B cell (primary cell): ENCODE measurements around the gene C5. TPM values are rescaled to one million over a fixed set of nuclear protein-coding genes. Genes with fewer than 3 reads are reported as not detected.

Source experiments
- ATAC-seq: fragments of 200-7000 bp; cut with Tn5 transposase; one replicate; pipeline ENCODE4 v1.10.0; 2021; ENCODE audit warnings: low read depth, mild to moderate bottlenecking, moderate number of reproducible peaks, moderate library complexity
- CTCF ChIA-PET: fragments of 350-600 bp; sonication (Branson Sonifier 250); formaldehyde crosslinking; loops from one replicate; lab custom pipeline; 2021; ENCODE audit warnings: antibody characterized with exemption, inconsistent platforms; lab: Charles Lee
- POLR2A ChIA-PET: fragments of 350-600 bp; sonication (Branson Sonifier 250); formaldehyde crosslinking; loops from one replicate; lab custom pipeline; 2021; ENCODE audit warnings: antibody characterized with exemption; lab: Charles Lee
- DNase-seq: peaks from one replicate; pipeline ENCODE4 v3.0.0; 2013
- H2AFZ ChIP-seq: 2 replicates; pipeline ENCODE4 v1.6.1; 2012; ENCODE audit warnings: mild to moderate bottlenecking, low read depth, low read length; ENCODE audit not compliant: insufficient read depth, poor library complexity, severe bottlenecking
- H3K27ac ChIP-seq, 2 donors: 1 replicate in 1 of 2; 2 replicates in 1 of 2; pipeline ENCODE4 v1.5.1; 2012 to 2013; ENCODE audit warnings: low read length in 2 of 2, mild to moderate bottlenecking in 2 of 2, moderate library complexity in 1 of 2
- H3K27me3 ChIP-seq, 4 experiments: fragments of 200-600 bp in 1 of 4; sonication (generic) in 1 of 4; replicated peaks in 1 of 4; 1 replicate in 2 of 4; 2 replicates in 2 of 4; pipeline versions ENCODE4 v1.6.1 to v1.7.0; 2013 to 2016; ENCODE audit warnings: low read length in 3 of 4, mild to moderate bottlenecking in 2 of 4, mixed read lengths in 1 of 4, moderate library complexity in 1 of 4; ENCODE audit not compliant: insufficient read depth in 4 of 4, control insufficient read depth in 3 of 4; ENCODE audit errors: control extremely low read depth in 1 of 4
- H3K36me3 ChIP-seq, 2 experiments: replicated peaks in 1 of 2; 1 replicate in 1 of 2; 2 replicates in 1 of 2; pipeline versions ENCODE4 v1.6.1 to v1.7.1; 2013; ENCODE audit warnings: low read length in 1 of 2; ENCODE audit not compliant: insufficient read depth in 2 of 2, control insufficient read depth in 1 of 2; ENCODE audit errors: control extremely low read depth in 1 of 2, extremely low read depth in 1 of 2
- H3K4me1 ChIP-seq, 2 donors: fragments of 200-600 bp in 1 of 2; sonication (generic) in 1 of 2; 1 replicate in 1 of 2; 2 replicates in 1 of 2; pipeline versions ENCODE4 v1.5.1 to v1.6.1; 2013 to 2017; ENCODE audit warnings: low read length in 2 of 2; ENCODE audit not compliant: control insufficient read depth in 2 of 2, insufficient read depth in 2 of 2
- H3K4me2 ChIP-seq: replicated peaks from 2 replicates; pipeline ENCODE3; 2012; ENCODE audit warnings: mild to moderate bottlenecking, low read depth, low read length; ENCODE audit not compliant: poor library complexity, severe bottlenecking
- H3K4me3 ChIP-seq, 5 experiments: fragments of 200-600 bp in 1 of 5; sonication (generic) in 1 of 5; 1 replicate in 3 of 5; 2 replicates in 2 of 5; pipeline versions ENCODE4 v1.5.1 to v1.7.0; 2011 to 2016; ENCODE audit warnings: low read length in 4 of 5, mild to moderate bottlenecking in 4 of 5, low read depth in 2 of 5, control low read depth in 1 of 5, moderate library complexity in 1 of 5; ENCODE audit not compliant: insufficient read depth in 1 of 5; ENCODE audit errors: control extremely low read depth in 1 of 5, extremely low read depth in 1 of 5
- H3K79me2 ChIP-seq: fragments of 200-600 bp; sonication (generic); one replicate; pipeline ENCODE4 v1.6.0; 2016; ENCODE audit warnings: low read length; ENCODE audit not compliant: control insufficient read depth, insufficient read depth
- H3K9ac ChIP-seq: fragments of 200-600 bp; sonication (generic); 2 replicates; pipeline ENCODE4 v1.6.1; 2017; ENCODE audit warnings: mild to moderate bottlenecking, low read length, moderate library complexity
- H3K9me3 ChIP-seq, 3 donors: one replicate each; pipeline versions ENCODE4 v1.6.1 to v1.7.1; 2013; ENCODE audit warnings: low read length in 2 of 3; ENCODE audit not compliant: control insufficient read depth in 2 of 3, insufficient read depth in 1 of 3; ENCODE audit errors: control extremely low read depth in 1 of 3
- H4K20me1 ChIP-seq: 2 replicates; pipeline ENCODE4 v1.6.0; 2012; ENCODE audit warnings: mild to moderate bottlenecking, low read length; ENCODE audit not compliant: insufficient read depth, control insufficient read depth, poor library complexity, severe bottlenecking
- H3K27ac Mint-ChIP-seq: one replicate; pipeline ENCODE4 v1.8.0; 2021; ENCODE audit warnings: mixed read lengths
- H3K27me3 Mint-ChIP-seq: one replicate; pipeline ENCODE4 v1.8.0; 2021; ENCODE audit warnings: mixed read lengths
- H3K4me1 Mint-ChIP-seq: one replicate; pipeline ENCODE4 v1.8.0; 2021; ENCODE audit warnings: mixed read lengths
- H3K4me3 Mint-ChIP-seq: one replicate; pipeline ENCODE4 v1.8.0; 2021; ENCODE audit warnings: mixed read lengths
- H3K9me3 Mint-ChIP-seq: one replicate; pipeline ENCODE4 v1.8.0; 2022; ENCODE audit warnings: mixed read lengths; ENCODE audit not compliant: insufficient read depth
- EZH2 ChIP-seq: IDR thresholded peaks from 2 replicates; pipeline ENCODE4 v1.6.1; 2012; ENCODE audit warnings: borderline replicate concordance, low read depth, mild to moderate bottlenecking, moderate library complexity, low read length; ENCODE audit not compliant: insufficient read depth, poor library complexity, severe bottlenecking
- WGBS: methylation state at CpG from one replicate; pipeline ENCODE4 v1.1.5; 2013; ENCODE audit warnings: missing lambda C conversion rate; ENCODE audit not compliant: insufficient coverage; 5-methylcytosine and 5-hydroxymethylcytosine counted together
- intact Hi-C: fragments of 100-400 bp; cut with micrococcal nuclease; formaldehyde crosslinking; loops from one replicate; pipeline ENCODE4 v1.10.0; 2022
- polyA plus RNA-seq: library from polyadenylated mRNA; depleted of rRNA; stranded (reverse); fragments of >200 nt; gene quantifications from 2 replicates; pipeline ENCODE4 v1.2.3, GENCODE V29; 2012
- total RNA-seq, 2 donors: library from RNA; stranded (reverse); fragments of 120-200 nt in 1 of 2; gene quantifications; 1 replicate in 1 of 2; 2 replicates in 1 of 2; pipeline versions ENCODE4 v1.2.3 to v1.2.4, GENCODE V29; 2013 to 2022
- TF ChIP-seq, protein P1 (sequence below): fragments of 200-600 bp; IDR thresholded peaks from one replicate; pipeline ENCODE4 v1.8.0; 2022; ENCODE audit warnings: antibody characterized with exemption, mild to moderate bottlenecking

C5 gene
- total and polyA plus RNA-seq, 2 donors (not counting 1 experiment from before 2014, with no cell fraction given) = 2.7 to 10.4 TPM

DNA sequence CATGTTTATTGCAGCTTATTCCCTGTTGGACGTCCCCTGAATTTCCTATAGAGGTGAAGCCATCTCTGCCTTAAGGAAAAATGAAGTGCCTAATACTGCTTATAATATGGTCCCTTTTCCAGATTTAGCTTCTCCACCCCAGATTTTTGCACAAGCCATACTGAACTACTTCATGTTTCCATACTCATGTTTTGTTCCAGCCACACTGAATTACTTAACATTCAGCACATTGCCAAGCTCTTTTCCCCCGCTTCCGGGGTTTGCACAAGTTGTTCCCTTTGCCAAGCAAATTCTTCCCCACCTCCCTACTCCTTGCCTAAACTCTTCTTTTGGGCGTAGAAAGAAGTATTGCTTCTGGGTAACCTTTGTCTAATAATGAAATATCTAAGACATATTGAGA is 23.0 kb upstream of the C5 start:
- H2AFZ ChIP-seq = peak overlapping the region; percentile 6
- H4K20me1 ChIP-seq = peaks cover 10% of the 10 kb centered on the region
- H3K4me2 ChIP-seq = peak overlapping the region; percentile 23
- H3K27me3 ChIP-seq = no peaks in the 10 kb centered on the region
- Mint-ChIP-seq H3K27me3 (no peaks in the 10 kb centered on the region), H3K27ac (peak overlapping the region; percentile 71), H3K4me3 (peak overlapping the region; percentile 100), H3K4me1 (peaks cover 58% of the 10 kb centered on the region), H3K9me3 (peaks cover 3% of the 10 kb centered on the region)
- H3K9ac ChIP-seq = no peak overlapping the region
- H3K79me2 ChIP-seq = peaks cover 52% of the 10 kb centered on the region
- CTCF ChIA-PET = interaction anchor here (1.6 to 4.1 kb wide), 7 partner anchors 9 to 317 kb away, joined by 3 to 43 read pairs (median 6); no protein-coding TSS in a partner anchor
- no peak for ATAC-seq
- POLR2A ChIA-PET = interaction anchor here (0.7 to 1.9 kb wide), 4 partner anchors 25 to 358 kb away, joined by 3 to 8 read pairs (median 6); partner anchors contain the start of gene RAB14
- H3K4me1 ChIP-seq = peaks cover 42 to 49% of the 10 kb centered on the region in 2 donors
- no peak for TF ChIP-seq EZH2
- TF ChIP-seq, protein P1, sequence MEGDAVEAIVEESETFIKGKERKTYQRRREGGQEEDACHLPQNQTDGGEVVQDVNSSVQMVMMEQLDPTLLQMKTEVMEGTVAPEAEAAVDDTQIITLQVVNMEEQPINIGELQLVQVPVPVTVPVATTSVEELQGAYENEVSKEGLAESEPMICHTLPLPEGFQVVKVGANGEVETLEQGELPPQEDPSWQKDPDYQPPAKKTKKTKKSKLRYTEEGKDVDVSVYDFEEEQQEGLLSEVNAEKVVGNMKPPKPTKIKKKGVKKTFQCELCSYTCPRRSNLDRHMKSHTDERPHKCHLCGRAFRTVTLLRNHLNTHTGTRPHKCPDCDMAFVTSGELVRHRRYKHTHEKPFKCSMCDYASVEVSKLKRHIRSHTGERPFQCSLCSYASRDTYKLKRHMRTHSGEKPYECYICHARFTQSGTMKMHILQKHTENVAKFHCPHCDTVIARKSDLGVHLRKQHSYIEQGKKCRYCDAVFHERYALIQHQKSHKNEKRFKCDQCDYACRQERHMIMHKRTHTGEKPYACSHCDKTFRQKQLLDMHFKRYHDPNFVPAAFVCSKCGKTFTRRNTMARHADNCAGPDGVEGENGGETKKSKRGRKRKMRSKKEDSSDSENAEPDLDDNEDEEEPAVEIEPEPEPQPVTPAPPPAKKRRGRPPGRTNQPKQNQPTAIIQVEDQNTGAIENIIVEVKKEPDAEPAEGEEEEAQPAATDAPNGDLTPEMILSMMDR = no peak
- no peak for DNase-seq
- H3K4me3 ChIP-seq = no peak overlapping the region
- H3K27ac ChIP-seq = no peak overlapping the region
- WGBS = 80% methylated on average over 1 of the region's 4 CpGs
- H3K9me3 ChIP-seq = peaks cover 0 to 2% (median 1%) of the 10 kb centered on the region in 3 donors
- intact Hi-C loops = loop anchor here (5.0 kb wide), 1 partner anchor 146 kb away; the partner anchor contains the start of gene TRAF1
- peaks cover 0 to 2% of the 10 kb centered on the region in 2 experiments for H3K36me3 ChIP-seq

DNA sequence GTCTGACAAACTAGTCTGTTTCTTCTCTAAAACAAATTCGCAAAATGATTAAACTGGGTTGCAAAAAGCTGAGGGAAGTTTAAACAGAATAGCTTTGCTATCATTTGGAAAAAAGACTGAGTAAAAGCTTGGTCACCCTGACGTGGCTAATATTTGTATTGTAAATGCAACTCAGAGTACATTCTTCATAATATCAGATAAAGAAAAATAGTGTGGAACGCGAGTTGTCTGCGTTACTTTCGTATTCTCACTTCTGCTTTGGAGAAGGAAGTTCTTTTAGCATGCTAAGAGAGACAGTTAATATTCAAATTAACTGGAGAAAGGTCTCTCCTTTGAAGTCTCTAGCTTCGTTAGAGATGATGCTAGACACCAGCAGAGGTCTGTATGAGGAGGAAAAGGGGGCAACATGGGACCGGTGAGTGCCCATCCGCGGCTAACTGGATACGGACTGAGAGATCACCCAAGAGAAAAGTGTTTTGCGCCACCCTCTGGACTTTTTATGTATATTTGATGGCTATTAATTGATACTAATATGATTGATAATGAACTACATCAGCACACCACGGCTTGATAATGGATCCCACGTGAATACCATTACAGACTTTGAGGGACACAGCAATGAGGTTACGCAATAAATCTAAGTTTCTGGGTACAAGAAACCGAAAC is 21.8 kb upstream of the C5 start:
- peak overlapping the region; percentile 70 for H3K9ac ChIP-seq
- no peaks in the 10 kb centered on the region for H3K27me3 ChIP-seq
- 2% methylated on average over 9 of the region's 16 CpGs for WGBS
- DNase-seq (peak; percentile 79), ATAC-seq (peak; percentile 65)
- H3K27ac ChIP-seq = peak overlapping the region; percentile 90 to 93
- peak overlapping the region; percentile 45 to 74 (median 56) for H3K4me3 ChIP-seq
- peaks cover 41% of the 10 kb centered on the region for H3K79me2 ChIP-seq
- CTCF ChIA-PET = interaction anchor here (0.7 to 4.1 kb wide), 12 partner anchors 10 to 316 kb away, joined by 3 to 43 read pairs (median 4); no protein-coding TSS in a partner anchor
- POLR2A ChIA-PET = interaction anchor here (1.1 to 1.9 kb wide), 3 partner anchors 10 to 130 kb away, joined by 3 to 8 read pairs (median 5); partner anchors contain the start of gene RAB14
- H3K4me2 ChIP-seq = peak overlapping the region; percentile 84
- H3K4me3 Mint-ChIP-seq = peak overlapping the region; percentile 85
- peaks cover 8% of the 10 kb centered on the region for H3K9me3 Mint-ChIP-seq
- TF ChIP-seq, protein P1 = no peak
- TF ChIP-seq EZH2 = no peak
- peak overlapping the region; percentile 93 for H3K27ac Mint-ChIP-seq
- H3K4me1 Mint-ChIP-seq = peaks cover 53% of the 10 kb centered on the region
- peak overlapping the region; percentile 74 for H2AFZ ChIP-seq
- peaks cover 10% of the 10 kb centered on the region for H4K20me1 ChIP-seq
- intact Hi-C loops = loop anchor here (1.0 to 5.0 kb wide), 2 partner anchors 145 to 180 kb away; partner anchors contain the start of gene TRAF1
- H3K9me3 ChIP-seq = peaks cover 2 to 4% (median 3%) of the 10 kb centered on the region in 3 donors
- H3K27me3 Mint-ChIP-seq = no peaks in the 10 kb centered on the region
- no peaks in the 10 kb centered on the region for H3K36me3 ChIP-seq
- H3K4me1 ChIP-seq = peaks cover 40 to 47% of the 10 kb centered on the region in 2 donors
